ENCODE results near the gene ADGRB2.

GRCh38 chr1:31790140-31790539, 26.0 kb upstream of the ADGRB2 start:
- TF ChIP-seq, protein P1, sequence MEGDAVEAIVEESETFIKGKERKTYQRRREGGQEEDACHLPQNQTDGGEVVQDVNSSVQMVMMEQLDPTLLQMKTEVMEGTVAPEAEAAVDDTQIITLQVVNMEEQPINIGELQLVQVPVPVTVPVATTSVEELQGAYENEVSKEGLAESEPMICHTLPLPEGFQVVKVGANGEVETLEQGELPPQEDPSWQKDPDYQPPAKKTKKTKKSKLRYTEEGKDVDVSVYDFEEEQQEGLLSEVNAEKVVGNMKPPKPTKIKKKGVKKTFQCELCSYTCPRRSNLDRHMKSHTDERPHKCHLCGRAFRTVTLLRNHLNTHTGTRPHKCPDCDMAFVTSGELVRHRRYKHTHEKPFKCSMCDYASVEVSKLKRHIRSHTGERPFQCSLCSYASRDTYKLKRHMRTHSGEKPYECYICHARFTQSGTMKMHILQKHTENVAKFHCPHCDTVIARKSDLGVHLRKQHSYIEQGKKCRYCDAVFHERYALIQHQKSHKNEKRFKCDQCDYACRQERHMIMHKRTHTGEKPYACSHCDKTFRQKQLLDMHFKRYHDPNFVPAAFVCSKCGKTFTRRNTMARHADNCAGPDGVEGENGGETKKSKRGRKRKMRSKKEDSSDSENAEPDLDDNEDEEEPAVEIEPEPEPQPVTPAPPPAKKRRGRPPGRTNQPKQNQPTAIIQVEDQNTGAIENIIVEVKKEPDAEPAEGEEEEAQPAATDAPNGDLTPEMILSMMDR (IDR thresholded peaks at IDR 0.05), result no peak
- TF ChIP-seq EZH2 (IDR thresholded peaks at IDR 0.05), result no peak
- TF ChIP-seq EZH2phosphoT487 (IDR thresholded peaks at IDR 0.05), result no peak
